GM20000 (cell line): ENCODE results near the gene FAM217A.

Experiments
- DNase-seq: peaks from one replicate; pipeline ENCODE4 v3.0.0; 2012; ENCODE audit warnings: low spot score
- CTCF ChIP-seq: IDR thresholded peaks from 2 replicates; pipeline ENCODE4 v1.5.1; 2012; ENCODE audit warnings: mild to moderate bottlenecking, control low read depth; ENCODE audit errors: extremely low read depth, missing control alignments

Gene FAM217A

GRCh38 chr6:4059115-4059777 lies 19.7 kb downstream of the FAM217A start:
- no peak for DNase-seq
- TF ChIP-seq CTCF: no peak

GRCh38 chr6:4057036-4057435 lies 21.9 kb downstream of the FAM217A start:
- no peak for DNase-seq
- TF ChIP-seq CTCF: no peak

GRCh38 chr6:4055420-4056041 lies 23.4 kb downstream of the FAM217A start:
- no peak for DNase-seq
- TF ChIP-seq CTCF: no peak

- no peak for TF ChIP-seq CTCF
- no peak for DNase-seq
Measured at GRCh38 chr6:4049246-4049645, 29.7 kb downstream of the FAM217A start.

GRCh38 chr6:4041480-4041879 lies 37.5 kb downstream of the FAM217A start:
- DNase-seq: no peak
- no peak for TF ChIP-seq CTCF

GRCh38 chr6:4039348-4039747 lies 39.6 kb downstream of the FAM217A start:
- DNase-seq: no peak
- TF ChIP-seq CTCF: no peak

- TF ChIP-seq CTCF: no peak
Measured at GRCh38 chr6:4036581-4036980, 42.4 kb downstream of the FAM217A start.

More at GRCh38 chr6:4036581-4036980, 42.4 kb downstream of the FAM217A start:
- no peak for DNase-seq
